GM12874 (cell line): ENCODE measurements around the gene ZFP28.
A peak's percentile ranks its signal among the peaks of the same experiment; 100 is the strongest.

Source experiments
- CTCF ChIP-seq: IDR thresholded peaks from 2 replicates; pipeline ENCODE4 v1.5.1; 2011; ENCODE audit warnings: low read depth, mild to moderate bottlenecking, control low read depth, low read length, moderate library complexity; ENCODE audit not compliant: insufficient read depth

The ZFP28 gene

DNA sequence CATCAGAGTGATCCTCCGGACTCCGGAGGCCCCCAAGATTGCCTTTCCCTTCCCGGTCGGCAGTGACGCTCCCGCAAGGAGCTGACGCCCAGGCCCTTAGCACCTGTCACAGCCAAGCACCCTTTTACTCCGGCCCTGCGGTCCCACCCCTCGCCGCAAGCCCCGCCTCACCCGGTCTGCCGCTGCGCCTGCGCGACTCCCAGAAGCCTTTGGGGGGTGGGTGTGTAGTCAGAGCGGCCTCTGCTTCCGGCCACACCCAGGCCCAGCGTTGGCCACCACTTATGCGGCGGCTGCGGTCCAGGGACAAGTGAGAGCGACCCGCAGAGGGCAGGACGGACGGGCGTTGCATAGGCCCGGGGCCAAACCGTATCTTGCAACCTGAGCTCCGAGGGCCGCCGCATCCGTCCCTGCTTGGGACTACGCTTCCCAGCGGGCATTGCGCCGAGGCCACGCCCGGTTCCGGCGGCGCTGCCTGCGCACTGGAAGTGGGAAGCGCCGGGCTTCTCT lies 441 bp upstream of the ZFP28 start:
- no peak for TF ChIP-seq CTCF

GRCh38 chr19:56543776-56544175 lies 5.0 kb downstream of the ZFP28 start:
- TF ChIP-seq CTCF = no peak

DNA sequence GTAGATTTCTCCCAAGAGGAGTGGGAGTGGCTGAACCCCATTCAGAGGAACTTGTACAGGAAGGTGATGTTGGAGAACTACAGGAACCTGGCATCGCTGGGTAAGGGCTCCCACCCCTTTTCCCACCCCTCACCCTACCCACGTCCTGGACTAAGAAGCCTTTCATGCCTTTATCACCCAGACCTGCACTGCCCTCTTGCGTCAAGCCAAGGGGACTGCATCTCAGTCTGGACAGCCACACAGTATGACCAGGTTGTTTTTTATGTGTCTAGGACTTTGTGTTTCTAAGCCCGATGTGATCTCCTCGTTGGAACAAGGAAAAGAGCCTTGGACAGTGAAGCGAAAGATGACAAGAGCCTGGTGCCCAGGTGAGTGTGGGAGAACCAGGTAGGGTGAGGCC lies 8.8 kb downstream of the ZFP28 start:
- TF ChIP-seq CTCF = peak; percentile 38; the same call in 1 of the 2 replicates

DNA sequence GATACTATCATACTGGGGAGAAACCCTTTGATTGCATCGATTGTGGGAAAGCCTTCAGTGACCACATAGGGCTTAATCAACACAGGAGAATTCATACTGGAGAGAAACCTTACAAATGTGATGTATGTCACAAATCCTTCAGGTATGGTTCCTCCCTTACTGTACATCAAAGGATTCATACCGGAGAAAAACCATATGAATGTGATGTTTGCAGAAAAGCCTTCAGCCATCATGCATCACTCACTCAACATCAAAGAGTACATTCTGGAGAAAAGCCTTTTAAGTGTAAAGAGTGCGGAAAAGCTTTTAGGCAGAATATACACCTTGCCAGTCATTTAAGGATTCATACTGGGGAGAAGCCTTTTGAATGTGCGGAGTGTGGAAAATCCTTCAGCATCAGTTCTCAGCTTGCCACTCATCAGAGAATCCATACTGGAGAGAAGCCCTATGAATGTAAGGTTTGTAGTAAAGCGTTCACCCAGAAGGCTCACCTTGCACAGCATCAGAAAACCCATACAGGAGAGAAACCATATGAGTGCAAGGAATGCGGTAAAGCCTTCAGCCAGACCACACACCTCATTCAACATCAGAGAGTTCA lies 15.6 kb downstream of the ZFP28 start:
- TF ChIP-seq CTCF = no peak

DNA sequence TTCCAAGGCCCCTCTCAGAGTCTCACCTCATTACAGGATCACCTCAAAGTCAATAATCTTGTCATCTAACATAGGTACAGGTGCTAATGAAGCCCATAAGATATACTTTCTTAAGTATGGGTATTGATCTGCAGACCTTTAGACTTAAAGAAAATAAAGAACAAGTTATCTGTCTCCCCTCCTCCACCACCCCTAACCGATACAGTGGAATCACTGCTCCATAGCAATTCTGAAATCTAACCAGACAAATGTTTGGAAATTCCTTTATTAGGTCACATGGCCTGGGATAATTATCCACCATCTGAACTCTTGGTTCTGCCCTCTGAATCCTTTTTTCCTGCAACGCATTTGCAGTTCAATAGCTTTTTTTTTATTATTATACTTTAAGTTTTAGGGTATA lies 24.0 kb downstream of the ZFP28 start:
- no peak for TF ChIP-seq CTCF

GRCh38 chr19:56566904-56567273 lies 28.1 kb downstream of the ZFP28 start:
- TF ChIP-seq CTCF = no peak

DNA sequence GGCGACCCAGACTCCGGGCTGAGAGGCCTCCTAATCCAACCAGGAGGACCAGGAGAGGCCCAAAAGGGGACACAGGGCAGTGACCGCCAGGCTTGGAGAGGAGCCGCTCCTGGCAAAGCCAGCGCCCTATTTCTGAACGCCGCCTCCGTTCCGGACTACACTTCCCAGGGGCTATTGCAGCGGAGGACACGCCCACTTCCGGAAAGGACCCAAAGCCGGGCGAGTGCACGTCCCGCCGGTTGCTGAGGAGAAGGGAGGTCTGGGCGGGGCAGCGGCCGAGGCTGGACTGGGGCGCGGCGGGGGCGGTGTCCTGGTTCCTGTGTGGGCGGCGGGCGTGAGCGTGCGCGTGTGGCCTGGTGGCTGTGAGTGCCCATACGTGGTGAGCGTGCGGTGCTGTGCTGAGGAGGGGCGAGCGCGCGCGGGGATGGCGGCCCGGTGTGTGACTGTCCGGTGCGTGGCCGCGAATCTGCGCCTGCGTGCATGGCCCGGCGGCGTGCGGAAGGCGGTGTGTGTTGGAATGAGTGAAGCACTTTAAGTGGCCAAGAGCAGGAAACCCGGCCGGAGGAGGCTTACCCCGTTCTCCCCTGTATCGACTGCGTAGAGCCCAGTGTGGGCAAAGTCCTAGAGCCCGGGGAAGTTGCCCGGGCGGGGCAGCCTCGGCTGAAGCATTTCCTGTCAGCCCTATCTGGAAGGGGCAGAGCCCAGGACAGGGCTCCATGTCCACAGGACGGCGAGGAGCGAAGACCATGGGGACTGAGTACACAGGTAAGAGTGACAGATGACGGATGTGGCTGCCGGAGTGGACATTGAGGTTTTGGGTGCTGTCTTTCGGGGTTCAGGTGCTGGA lies 28.7 kb downstream of the ZFP28 start, which contains the start of gene ZNF470:
TSS of gene ZNF470 (plus strand) at position 195 of the 847 bp plus-strand sequence. CDS start 2,844 bp downstream, outside the sequence.
- no peak for TF ChIP-seq CTCF
